HFF-Myc (cell line): ENCODE measurements around the gene NHLRC4.

ENCODE experiments used
- DNase-seq: peaks from one replicate; pipeline ENCODE4 v3.0.0-alpha.2; 2011; ENCODE audit warnings: low read depth; ENCODE audit errors: extremely low read depth
- H3K4me3 ChIP-seq: replicated peaks from 2 replicates; pipeline ENCODE4 v1.5.1; 2011; ENCODE audit warnings: low read depth, mild to moderate bottlenecking, control low read depth, low read length
- TF ChIP-seq, protein P1 (sequence below): IDR thresholded peaks from 2 replicates; pipeline ENCODE4 v1.5.1; 2012; ENCODE audit warnings: mild to moderate bottlenecking, low read depth, low read length, control low read depth; ENCODE audit errors: missing control alignments

The NHLRC4 gene

DNA sequence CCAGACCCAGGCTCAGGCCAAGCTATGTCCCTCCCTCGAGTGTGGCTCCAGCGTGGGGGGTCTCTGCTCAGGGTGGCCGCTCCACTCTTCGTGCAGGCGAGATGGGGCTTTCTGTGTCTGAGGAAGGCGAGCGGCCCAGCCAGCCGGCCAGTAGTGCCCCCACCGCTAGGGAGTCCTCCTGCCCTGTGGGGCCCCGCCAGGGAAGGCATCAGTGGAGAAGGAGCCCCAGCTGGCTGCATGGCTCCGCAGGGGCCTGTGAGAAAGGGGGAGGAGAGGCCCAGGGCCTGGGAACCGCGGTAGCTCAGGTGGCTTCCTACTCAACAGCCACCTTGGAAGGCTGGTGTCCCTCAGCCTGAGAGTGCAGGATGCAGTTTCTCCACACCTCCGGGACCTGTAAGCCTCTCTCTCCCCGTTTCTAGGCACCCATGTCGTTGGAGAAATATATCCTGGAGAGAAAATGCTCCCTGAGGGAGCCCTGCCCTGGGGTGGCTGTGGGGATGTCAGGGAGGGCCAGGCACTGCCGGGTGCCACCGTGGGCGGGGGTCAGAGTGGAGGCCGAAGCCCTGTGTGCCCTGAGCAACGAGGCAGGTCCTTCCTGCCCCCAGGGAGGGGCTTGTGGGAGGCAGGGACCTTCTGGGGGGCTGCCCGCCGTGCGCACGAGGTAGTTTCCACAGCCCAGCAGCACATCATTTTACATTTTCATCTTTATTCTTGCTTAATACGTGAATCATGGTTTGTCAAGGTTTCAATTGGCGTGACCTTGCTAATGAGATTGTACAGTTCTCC lies 6.3 kb downstream of the NHLRC4 start:
- H3K4me3 ChIP-seq = no peak overlapping the region
- DNase-seq = no peak
- TF ChIP-seq, protein P1, sequence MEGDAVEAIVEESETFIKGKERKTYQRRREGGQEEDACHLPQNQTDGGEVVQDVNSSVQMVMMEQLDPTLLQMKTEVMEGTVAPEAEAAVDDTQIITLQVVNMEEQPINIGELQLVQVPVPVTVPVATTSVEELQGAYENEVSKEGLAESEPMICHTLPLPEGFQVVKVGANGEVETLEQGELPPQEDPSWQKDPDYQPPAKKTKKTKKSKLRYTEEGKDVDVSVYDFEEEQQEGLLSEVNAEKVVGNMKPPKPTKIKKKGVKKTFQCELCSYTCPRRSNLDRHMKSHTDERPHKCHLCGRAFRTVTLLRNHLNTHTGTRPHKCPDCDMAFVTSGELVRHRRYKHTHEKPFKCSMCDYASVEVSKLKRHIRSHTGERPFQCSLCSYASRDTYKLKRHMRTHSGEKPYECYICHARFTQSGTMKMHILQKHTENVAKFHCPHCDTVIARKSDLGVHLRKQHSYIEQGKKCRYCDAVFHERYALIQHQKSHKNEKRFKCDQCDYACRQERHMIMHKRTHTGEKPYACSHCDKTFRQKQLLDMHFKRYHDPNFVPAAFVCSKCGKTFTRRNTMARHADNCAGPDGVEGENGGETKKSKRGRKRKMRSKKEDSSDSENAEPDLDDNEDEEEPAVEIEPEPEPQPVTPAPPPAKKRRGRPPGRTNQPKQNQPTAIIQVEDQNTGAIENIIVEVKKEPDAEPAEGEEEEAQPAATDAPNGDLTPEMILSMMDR = no peak

DNA sequence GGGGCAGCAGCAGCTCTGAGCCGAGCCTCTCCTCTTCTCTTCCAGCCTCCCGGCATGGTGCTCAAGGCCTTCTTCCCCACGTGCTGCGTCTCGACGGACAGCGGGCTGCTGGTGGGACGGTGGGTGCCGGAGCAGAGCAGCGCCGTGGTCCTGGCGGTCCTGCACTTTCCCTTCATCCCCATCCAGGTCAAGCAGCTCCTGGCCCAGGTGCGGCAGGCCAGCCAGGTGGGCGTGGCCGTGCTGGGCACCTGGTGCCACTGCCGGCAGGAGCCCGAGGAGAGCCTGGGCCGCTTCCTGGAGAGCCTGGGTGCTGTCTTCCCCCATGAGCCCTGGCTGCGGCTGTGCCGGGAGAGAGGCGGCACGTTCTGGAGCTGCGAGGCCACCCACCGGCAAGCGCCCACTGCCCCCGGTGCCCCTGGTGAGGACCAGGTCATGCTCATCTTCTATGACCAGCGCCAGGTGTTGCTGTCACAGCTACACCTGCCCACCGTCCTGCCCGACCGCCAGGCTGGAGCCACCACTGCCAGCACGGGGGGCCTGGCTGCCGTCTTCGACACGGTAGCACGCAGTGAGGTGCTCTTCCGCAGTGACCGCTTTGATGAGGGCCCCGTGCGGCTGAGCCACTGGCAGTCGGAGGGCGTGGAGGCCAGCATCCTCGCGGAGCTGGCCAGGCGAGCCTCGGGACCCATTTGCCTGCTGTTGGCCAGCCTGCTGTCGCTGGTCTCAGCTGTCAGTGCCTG lies 7.4 kb downstream of the NHLRC4 start:
- DNase-seq = no peak
- TF ChIP-seq, protein P1 = no peak
- no peak overlapping the region for H3K4me3 ChIP-seq

DNA sequence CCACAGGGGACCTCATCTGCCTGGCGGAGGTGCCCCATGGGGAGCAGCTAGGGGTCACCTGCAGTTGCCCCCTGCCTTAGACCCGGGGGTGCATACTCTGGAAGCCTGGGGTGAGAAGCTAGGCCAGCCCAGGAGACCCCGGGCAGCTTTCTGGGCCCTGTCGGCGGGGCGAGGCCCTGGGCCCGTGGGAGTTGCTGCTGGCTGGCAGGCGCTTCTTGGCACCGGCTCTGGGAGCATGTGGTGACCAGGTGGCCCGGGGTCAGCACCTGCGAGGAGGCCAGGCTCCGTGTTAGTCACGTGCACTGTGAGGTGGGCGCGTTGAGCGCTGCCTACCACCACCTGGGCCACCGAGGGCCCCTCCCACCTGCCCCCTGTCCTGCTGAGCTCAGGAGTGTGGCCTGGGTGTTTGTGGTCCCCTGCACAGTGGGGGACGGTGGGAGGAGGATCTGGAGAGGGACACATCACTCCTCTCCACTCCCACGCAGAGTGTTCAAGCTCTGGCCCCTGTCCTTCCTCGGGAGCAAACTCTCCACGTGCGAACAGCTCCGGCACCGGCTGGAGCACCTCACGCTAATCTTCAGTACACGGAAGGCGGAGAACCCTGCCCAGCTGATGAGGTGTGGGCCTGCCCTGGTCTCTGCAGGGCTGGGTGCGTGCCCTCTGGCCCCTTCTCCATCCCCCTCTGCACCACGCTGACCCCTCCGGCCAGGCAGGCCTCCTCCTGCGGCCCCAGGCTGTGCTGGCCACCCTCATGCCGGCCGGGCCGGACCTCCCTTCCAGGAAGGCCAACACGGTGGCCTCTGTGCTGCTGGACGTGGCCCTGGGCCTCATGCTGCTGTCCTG lies 8.8 kb downstream of the NHLRC4 start:
- DNase-seq = no peak
- TF ChIP-seq, protein P1 = no peak
- no peak overlapping the region for H3K4me3 ChIP-seq

DNA sequence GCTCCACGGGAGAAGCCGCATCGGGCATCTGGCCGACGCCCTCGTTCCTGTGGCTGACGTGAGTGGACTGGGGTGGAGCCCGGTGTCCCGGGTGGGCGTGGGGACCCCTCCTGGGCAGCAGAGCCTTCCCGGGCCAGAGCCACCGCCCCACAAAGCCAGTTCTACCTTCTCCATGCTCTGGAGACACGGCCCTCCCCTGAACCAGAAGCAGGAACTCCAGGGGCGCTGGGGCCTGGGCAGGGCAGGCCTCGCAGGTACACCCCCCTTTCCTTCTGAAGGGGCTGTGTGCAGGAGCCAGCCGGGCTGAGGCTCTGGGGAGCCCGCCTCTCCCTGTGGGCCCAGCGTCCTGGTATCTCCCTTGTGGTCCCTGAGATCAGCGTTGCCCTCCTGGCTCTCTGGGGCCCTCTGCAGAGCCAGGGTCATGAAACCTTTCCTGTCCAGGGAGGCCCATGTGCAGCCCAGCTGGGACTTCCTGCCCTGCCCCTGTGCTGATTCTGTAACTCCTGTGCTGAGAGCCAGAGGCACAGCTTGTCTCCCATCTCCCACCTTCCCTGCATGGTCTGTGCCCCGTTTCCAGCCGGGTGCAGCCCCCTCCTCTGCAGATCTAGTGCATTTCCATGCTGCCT lies 9.5 kb downstream of the NHLRC4 start:
- TF ChIP-seq, protein P1 = no peak
- no peak for DNase-seq
- H3K4me3 ChIP-seq = no peak overlapping the region

DNA sequence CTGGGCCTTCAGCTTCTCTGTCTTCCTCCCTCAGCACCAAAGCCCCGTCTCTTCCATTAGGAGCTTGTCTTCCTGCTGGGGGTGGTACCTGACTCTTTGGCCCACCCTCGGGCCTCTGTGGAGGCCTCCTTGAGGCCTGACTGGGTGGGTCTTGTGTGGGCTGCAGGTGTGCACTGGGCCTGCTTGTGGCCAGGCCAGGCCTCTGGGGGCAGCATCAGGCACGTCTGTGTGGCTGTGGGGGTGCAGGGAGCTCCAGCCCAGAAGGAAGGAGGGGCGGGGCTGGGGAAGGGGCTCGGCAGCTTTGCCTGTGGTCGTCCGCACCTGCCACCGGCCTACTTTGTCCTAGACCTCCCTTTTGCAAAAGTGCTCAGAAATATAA lies 10.0 kb downstream of the NHLRC4 start:
- no peak for DNase-seq
- H3K4me3 ChIP-seq = no peak overlapping the region
- TF ChIP-seq, protein P1 = no peak

DNA sequence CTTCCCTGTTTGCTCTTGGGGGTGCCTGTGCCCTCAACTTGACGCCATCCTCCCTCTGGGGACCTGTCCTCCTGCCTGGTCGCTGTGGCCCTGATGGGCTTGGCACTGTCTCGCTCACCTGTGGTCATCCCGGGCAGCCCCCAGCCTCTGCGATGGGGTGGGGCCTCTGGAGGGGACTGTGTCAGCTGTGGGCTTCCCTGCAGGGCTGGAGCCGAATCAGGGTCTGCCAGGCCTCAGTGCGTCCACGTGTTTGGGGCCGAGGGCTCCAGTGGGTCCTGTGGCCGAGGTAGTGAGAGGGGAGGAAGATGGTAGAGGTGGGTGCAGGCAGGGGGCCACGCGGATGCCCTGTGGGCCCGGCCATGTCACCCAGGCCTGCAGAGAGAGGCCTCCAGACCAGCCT lies 11.0 kb downstream of the NHLRC4 start:
- DNase-seq = no peak
- no peak overlapping the region for H3K4me3 ChIP-seq
- TF ChIP-seq, protein P1 = no peak
